Loucy (cell line): ENCODE data around the gene PAK3.

Source experiments
- EZH2phosphoT487 ChIP-seq: fragments of 200-600 bp; IDR thresholded peaks from 2 replicates; pipeline ENCODE4 v1.6.1; 2018; ENCODE audit warnings: antibody characterized with exemption, mild to moderate bottlenecking, moderate library complexity, borderline replicate concordance
- TF ChIP-seq, protein P1 (sequence below): fragments of 200-600 bp; sonication (generic); conservative IDR thresholded peaks from 2 replicates; pipeline ENCODE4 v1.5.1; 2014; ENCODE audit warnings: mild to moderate bottlenecking, antibody characterized with exemption, low read length

DNA sequence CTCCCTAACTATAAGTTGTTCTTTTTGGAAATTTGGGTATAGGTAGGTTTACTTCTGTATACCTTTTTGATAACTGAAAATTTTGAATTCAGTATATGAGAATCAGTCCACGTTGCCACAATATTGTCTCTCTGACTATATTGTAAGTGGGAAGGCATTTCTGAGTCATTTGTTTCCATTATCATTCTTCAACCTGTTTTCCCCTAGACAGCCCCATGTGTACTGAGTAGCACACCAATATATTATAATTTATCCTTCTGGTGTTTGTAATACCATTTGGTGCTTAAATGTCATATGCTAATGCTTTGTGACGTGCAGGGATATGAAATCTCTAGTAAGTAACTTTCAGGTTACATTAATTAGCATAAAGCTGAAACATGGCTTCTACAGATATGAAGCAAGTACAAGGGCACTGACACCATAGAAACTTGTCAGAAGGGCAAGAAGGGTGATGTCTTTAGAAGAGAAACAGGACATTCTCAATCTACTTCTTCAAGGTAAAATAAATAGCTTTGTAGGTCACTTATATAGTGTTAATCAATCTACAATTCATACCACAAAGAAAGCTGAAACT lies 27.7 kb downstream of the PAK3 start:
- TF ChIP-seq, protein P1, sequence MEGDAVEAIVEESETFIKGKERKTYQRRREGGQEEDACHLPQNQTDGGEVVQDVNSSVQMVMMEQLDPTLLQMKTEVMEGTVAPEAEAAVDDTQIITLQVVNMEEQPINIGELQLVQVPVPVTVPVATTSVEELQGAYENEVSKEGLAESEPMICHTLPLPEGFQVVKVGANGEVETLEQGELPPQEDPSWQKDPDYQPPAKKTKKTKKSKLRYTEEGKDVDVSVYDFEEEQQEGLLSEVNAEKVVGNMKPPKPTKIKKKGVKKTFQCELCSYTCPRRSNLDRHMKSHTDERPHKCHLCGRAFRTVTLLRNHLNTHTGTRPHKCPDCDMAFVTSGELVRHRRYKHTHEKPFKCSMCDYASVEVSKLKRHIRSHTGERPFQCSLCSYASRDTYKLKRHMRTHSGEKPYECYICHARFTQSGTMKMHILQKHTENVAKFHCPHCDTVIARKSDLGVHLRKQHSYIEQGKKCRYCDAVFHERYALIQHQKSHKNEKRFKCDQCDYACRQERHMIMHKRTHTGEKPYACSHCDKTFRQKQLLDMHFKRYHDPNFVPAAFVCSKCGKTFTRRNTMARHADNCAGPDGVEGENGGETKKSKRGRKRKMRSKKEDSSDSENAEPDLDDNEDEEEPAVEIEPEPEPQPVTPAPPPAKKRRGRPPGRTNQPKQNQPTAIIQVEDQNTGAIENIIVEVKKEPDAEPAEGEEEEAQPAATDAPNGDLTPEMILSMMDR: no peak
- TF ChIP-seq EZH2phosphoT487: no peak
